Endometrium (tissue), 2 donors: ENCODE measurements around the gene MTCH2.

Experiments used
- FAIRE-seq: peaks from 2 replicates; lab custom pipeline; 2012; peaks lifted over from hg19 to GRCh38; lab: Jason Lieb, UNC
- donor health status: control.
- donor health status: control.

MTCH2 gene

GRCh38 chr11:47589977-47590861 lies 52.1 kb downstream of the MTCH2 start:
- no peak for FAIRE-seq

- no peak for FAIRE-seq
These were observed 52.8 kb downstream of the MTCH2 start for GRCh38 chr11:47589584-47589976.

- FAIRE-seq: no peak
These were observed 53.2 kb downstream of the MTCH2 start for GRCh38 chr11:47589118-47589517.

- no peak for FAIRE-seq
These were observed 54.5 kb downstream of the MTCH2 start for GRCh38 chr11:47587723-47588326.

GRCh38 chr11:47587039-47587716 lies 55.2 kb downstream of the MTCH2 start:
- no peak for FAIRE-seq

GRCh38 chr11:47586098-47586855 lies 56.1 kb downstream of the MTCH2 start, which contains the start of gene FAM180B:
TSS of gene FAM180B (plus strand) at chr11:47586678. CDS start at chr11:47586769, 91 bp downstream.
- no peak for FAIRE-seq

GRCh38 chr11:47583844-47584243 lies 58.5 kb downstream of the MTCH2 start:
- FAIRE-seq: no peak

GRCh38 chr11:47578524-47579494 lies 63.5 kb downstream of the MTCH2 start, which contains the start of the genes KBTBD4 and NDUFS3:
TSS of gene KBTBD4 (minus strand) at chr11:47578970. CDS start at chr11:47578951, 19 bp downstream.
TSS of gene NDUFS3 (plus strand) at chr11:47579074. CDS start at chr11:47579092, 18 bp downstream.
- FAIRE-seq: no peak

GRCh38 chr11:47577460-47578041 lies 64.8 kb downstream of the MTCH2 start:
- FAIRE-seq: no peak

GRCh38 chr11:47573321-47573720 lies 69.0 kb downstream of the MTCH2 start:
- FAIRE-seq: no peak

- FAIRE-seq: no peak
These were observed 69.6 kb downstream of the MTCH2 start for GRCh38 chr11:47572715-47573255.

- no peak for FAIRE-seq
These were observed 70.5 kb downstream of the MTCH2 start for GRCh38 chr11:47571895-47572294.

- FAIRE-seq: no peak
These were observed 71.0 kb downstream of the MTCH2 start for GRCh38 chr11:47571357-47571729.

GRCh38 chr11:47570651-47571356 lies 71.6 kb downstream of the MTCH2 start:
- no peak for FAIRE-seq

GRCh38 chr11:47569646-47570045 lies 72.7 kb downstream of the MTCH2 start:
- no peak for FAIRE-seq
